Glomerular visceral epithelial cell (primary cell): ENCODE data around the gene WIPI1.
"Not testable (repeated sequence)": the region's sequence is repeated elsewhere in the genome, so short reads cannot be mapped to it uniquely, and the experiment has no call there.

Experiments
- DNase-seq: peaks from one replicate; pipeline ENCODE4 v3.0.0-alpha.2; 2016; ENCODE audit errors: extremely low spot score

The WIPI1 gene

GRCh38 chr17:68457168-68457538, at the start of gene WIPI1:
Gene WIPI1 (minus strand): TSS chr17:68457496. CDS start chr17:68457421, 75 bp downstream.
- peak; percentile 35 for DNase-seq

- no peak for DNase-seq
Observed at GRCh38 chr17:68505951-68506350, 48.7 kb upstream of the WIPI1 start.

- DNase-seq = no peak
Observed at GRCh38 chr17:68501074-68501473, 43.8 kb upstream of the WIPI1 start.

GRCh38 chr17:68499587-68499986, 42.3 kb upstream of the WIPI1 start:
- no peak for DNase-seq

GRCh38 chr17:68498479-68499326, 41.4 kb upstream of the WIPI1 start:
- no peak for DNase-seq

GRCh38 chr17:68497885-68498319, 40.6 kb upstream of the WIPI1 start:
- no peak for DNase-seq

GRCh38 chr17:68495081-68495480, 37.8 kb upstream of the WIPI1 start:
- DNase-seq = no peak

- DNase-seq = not testable (repeated sequence)
Observed at GRCh38 chr17:68492394-68493054, 35.2 kb upstream of the WIPI1 start.

- DNase-seq = no peak
Observed at GRCh38 chr17:68491381-68492231, 34.3 kb upstream of the WIPI1 start.

- DNase-seq = no peak
Observed at GRCh38 chr17:68489919-68490318, 32.6 kb upstream of the WIPI1 start.

- DNase-seq = no peak
Observed at GRCh38 chr17:68484458-68484857, 27.2 kb upstream of the WIPI1 start.

GRCh38 chr17:68482576-68483041, 25.3 kb upstream of the WIPI1 start:
- DNase-seq = no peak

- DNase-seq = no peak
Observed at GRCh38 chr17:68480885-68481284, 23.6 kb upstream of the WIPI1 start.

- DNase-seq = no peak
Observed at GRCh38 chr17:68470961-68471360, 13.7 kb upstream of the WIPI1 start.

GRCh38 chr17:68468788-68469187, 11.5 kb upstream of the WIPI1 start:
- no peak for DNase-seq

- no peak for DNase-seq
Observed at GRCh38 chr17:68468334-68468733, 11.0 kb upstream of the WIPI1 start.

GRCh38 chr17:68463211-68464019, 6.1 kb upstream of the WIPI1 start:
- no peak for DNase-seq

- peak; percentile 88 for DNase-seq
Observed at GRCh38 chr17:68462381-68463210, 5.3 kb upstream of the WIPI1 start.

GRCh38 chr17:68461589-68461988, 4.3 kb upstream of the WIPI1 start:
- no peak for DNase-seq

- DNase-seq = no peak
Observed at GRCh38 chr17:68461122-68461539, 3.8 kb upstream of the WIPI1 start.
